Panc1 (cell line): ENCODE measurements around the gene NTMT1. TPM values are rescaled to one million over a fixed set of nuclear protein-coding genes. Genes with fewer than 3 reads are reported as not detected.

ENCODE experiments used
- ATAC-seq: fragments of 200-7000 bp; cut with Tn5 transposase; 2 replicates; pipeline ENCODE4 v1.9.1; 2020; ENCODE audit warnings: mild to moderate bottlenecking, moderate library complexity
- BruUV-seq: library from RNA; stranded (reverse); fragments of 400-500 nt; replicated peaks from 2 replicates; lab custom pipeline; 2021; lab: Mats Ljungman, UMichigan
- CTCF ChIA-PET: fragments of 300-600 bp; sonication (Branson Sonifier 250); formaldehyde crosslinking; loops from one replicate; lab custom pipeline; 2022; ENCODE audit warnings: antibody characterized with exemption; lab: Charles Lee
- POLR2A ChIA-PET: fragments of 300-600 bp; sonication (Branson Sonifier 250); formaldehyde crosslinking; loops from one replicate; lab custom pipeline; 2022; ENCODE audit warnings: antibody characterized with exemption; lab: Charles Lee
- DNase-seq: peaks from one replicate; pipeline ENCODE4 v3.0.0-alpha.2; 2010; ENCODE audit warnings: low read depth, low spot score
- H3K27ac ChIP-seq: 2 replicates; pipeline ENCODE4 v1.5.1; 2011; ENCODE audit warnings: mild to moderate bottlenecking, low read length, inconsistent platforms
- H3K27me3 ChIP-seq: fragments of 200-500 bp; sonication (Bioruptor generic); 2 replicates; pipeline ENCODE4 v1.6.0; 2014; ENCODE audit warnings: low read length, inconsistent platforms; ENCODE audit not compliant: control insufficient read depth, insufficient read depth
- H3K36me3 ChIP-seq: fragments of 200-500 bp; sonication (Bioruptor generic); 2 replicates; pipeline ENCODE4 v1.5.1; 2014; ENCODE audit warnings: inconsistent platforms, mild to moderate bottlenecking, low read length, moderate library complexity; ENCODE audit not compliant: control insufficient read depth, insufficient read depth
- H3K4me1 ChIP-seq: 2 replicates; pipeline ENCODE4 v1.5.1; 2011; ENCODE audit warnings: inconsistent platforms, mild to moderate bottlenecking, low read length, moderate library complexity; ENCODE audit not compliant: control insufficient read depth, insufficient read depth
- H3K4me3 ChIP-seq, 2 experiments: 2 replicates each; pipeline ENCODE4 v1.5.1; 2011 to 2012; ENCODE audit warnings: low read depth in 2 of 2, low read length in 2 of 2, mild to moderate bottlenecking in 2 of 2, inconsistent platforms in 1 of 2, moderate library complexity in 1 of 2
- H3K9me3 ChIP-seq: fragments of 200-500 bp; sonication (Bioruptor generic); 2 replicates; pipeline ENCODE4 v1.5.1; 2014; ENCODE audit warnings: low read depth, mild to moderate bottlenecking, inconsistent platforms, low read length, moderate library complexity; ENCODE audit not compliant: control insufficient read depth, insufficient read depth
- CTCF ChIP-seq: fragments of 450-650 bp; IDR thresholded peaks from 2 replicates; pipeline ENCODE4 v1.5.1; 2017; ENCODE audit warnings: mild to moderate bottlenecking
- POLR2AphosphoS5 ChIP-seq: IDR thresholded peaks from 2 replicates; pipeline ENCODE4 v1.6.1; 2012; ENCODE audit warnings: mild to moderate bottlenecking, low read depth, low read length, moderate library complexity
- REST ChIP-seq, 2 experiments: IDR thresholded peaks; 2 replicates each; pipeline ENCODE4 v1.6.1; 2011 to 2012; ENCODE audit warnings: low read depth in 2 of 2, control low read depth in 1 of 2, low read length in 1 of 2, mild to moderate bottlenecking in 1 of 2, moderate library complexity in 1 of 2; ENCODE audit not compliant: insufficient read depth in 1 of 2
- SIN3A ChIP-seq: IDR thresholded peaks from 2 replicates; pipeline ENCODE4 v1.6.1; 2012; ENCODE audit warnings: low read depth, mild to moderate bottlenecking, low read length, moderate library complexity, borderline replicate concordance; ENCODE audit not compliant: insufficient read depth
- TCF7L2 ChIP-seq: IDR thresholded peaks from 2 replicates; pipeline ENCODE4 v1.6.1; 2011; ENCODE audit warnings: mild to moderate bottlenecking, low read depth, low read length, inconsistent platforms
- in situ Hi-C: cut with HindIII; loops from 2 replicates; pipeline ENCODE4 v1.10.0; 2016; ENCODE audit warnings: low sequenced_read_pairs, low pct_unique_long_range_greater_than_20kb
- intact Hi-C: fragments of 100-400 bp; cut with micrococcal nuclease; formaldehyde crosslinking; loops from one replicate; pipeline ENCODE4 v1.10.0; 2022; ENCODE audit not compliant: unreplicated experiment
- total RNA-seq: library from RNA; stranded (reverse); gene quantifications from one replicate; pipeline ENCODE4 v1.2.1, GENCODE V29; 2021; ENCODE audit not compliant: unreplicated experiment

The NTMT1 gene
- total RNA-seq, 1 experiment from 2014 or later: 47.5 TPM

DNA sequence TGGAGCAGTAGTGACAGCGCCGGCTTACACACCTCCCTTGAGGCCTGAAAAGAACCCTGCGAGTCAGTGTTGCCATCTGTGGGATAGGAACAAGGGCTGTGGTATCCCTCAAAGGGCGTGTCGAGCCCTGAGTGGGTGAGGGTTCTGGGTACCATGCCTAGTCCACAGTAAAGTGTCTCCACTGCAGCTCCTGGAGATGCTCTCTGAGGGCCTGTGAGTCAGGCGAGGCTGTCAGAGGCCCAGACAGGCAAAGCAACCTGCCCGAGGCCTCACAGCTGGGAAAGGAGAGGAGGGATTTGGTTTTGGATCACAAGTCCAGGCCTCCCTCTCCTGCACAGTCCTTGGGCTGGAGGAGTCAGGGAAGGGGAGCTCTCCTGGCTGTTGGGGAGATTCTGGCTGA is 45.6 kb downstream of the NTMT1 start:
- in situ Hi-C loops: no loop called here

GRCh38 chr9:129672702-129673101 is 46.7 kb downstream of the NTMT1 start:
- H3K27me3 ChIP-seq: no peaks in the 10 kb centered on the region
- in situ Hi-C loops (no loop called here), intact Hi-C loops (no loop called here)
- H3K27ac ChIP-seq: no peak overlapping the region
- no peak for TF ChIP-seq POLR2AphosphoS5
- TF ChIP-seq CTCF: no peak
- no peak for TF ChIP-seq SIN3A
- no peak for TF ChIP-seq TCF7L2
- TF ChIP-seq REST (IDR thresholded peaks at IDR 0.05; ENCODE audit: insufficient read depth in 1 of 2, low read depth in 2 of 2, low read length in 1 of 2): no peak
- DNase-seq (no peak), ATAC-seq (no peak)
- no TSS peak for BruUV-seq
- no peaks in the 10 kb centered on the region for H3K9me3 ChIP-seq
- POLR2A ChIA-PET: interaction anchor here (0.6 kb wide), 1 partner anchor 54 kb away, joined by 5 read pairs; no protein-coding TSS in a partner anchor
- no peaks in the 10 kb centered on the region for H3K4me1 ChIP-seq
- no peaks in the 10 kb centered on the region for H3K36me3 ChIP-seq
- H3K4me3 ChIP-seq: no peak overlapping the region
- CTCF ChIA-PET: no interaction called here

More for the DNA sequence above, 45.6 kb downstream of the NTMT1 start:
- ATAC-seq (peak; percentile 32; the same call in 1 of the 2 replicates), DNase-seq (no peak)
- no peaks in the 10 kb centered on the region for H3K9me3 ChIP-seq
- ChIA-PET POLR2A (interaction anchor here (0.6 kb wide), 1 partner anchor 1267 kb away, joined by 4 read pairs; no protein-coding TSS in a partner anchor), CTCF (no interaction called here)
- H3K27me3 ChIP-seq: no peaks in the 10 kb centered on the region
- no peaks in the 10 kb centered on the region for H3K36me3 ChIP-seq
- TF ChIP-seq POLR2AphosphoS5: no peak
- no peak for TF ChIP-seq REST (IDR thresholded peaks at IDR 0.05; ENCODE audit: insufficient read depth in 1 of 2, low read depth in 2 of 2, low read length in 1 of 2)
- TF ChIP-seq SIN3A: no peak
- no peak for TF ChIP-seq TCF7L2
- TF ChIP-seq CTCF: no peak
- no peaks in the 10 kb centered on the region for H3K4me1 ChIP-seq
- no TSS peak for BruUV-seq
- no peak overlapping the region for H3K4me3 ChIP-seq
- no peak overlapping the region for H3K27ac ChIP-seq
- intact Hi-C loops: no loop called here
